Osteocyte (in vitro differentiated cells): Measurements from ENCODE around the gene PPM1L. TPM values are rescaled to one million over a fixed set of nuclear protein-coding genes. Genes with fewer than 3 reads are reported as not detected.

Experiments
- DNase-seq: peaks from one replicate; pipeline ENCODE4 v3.0.0; 2021; ENCODE audit warnings: mixed read lengths; ENCODE audit not compliant: unreplicated experiment; ENCODE audit errors: extremely low spot score
- H3K27ac Mint-ChIP-seq: one replicate; pipeline ENCODE4 v1.8.0; 2021; ENCODE audit warnings: mild to moderate bottlenecking, mixed read lengths; ENCODE audit not compliant: unreplicated experiment
- H3K27me3 Mint-ChIP-seq: one replicate; pipeline ENCODE4 v1.8.0; 2021; ENCODE audit warnings: mixed read lengths; ENCODE audit not compliant: unreplicated experiment
- H3K36me3 Mint-ChIP-seq: one replicate; pipeline ENCODE4 v1.8.0; 2021; ENCODE audit warnings: mixed read lengths; ENCODE audit not compliant: unreplicated experiment
- H3K4me1 Mint-ChIP-seq: one replicate; pipeline ENCODE4 v1.8.0; 2021; ENCODE audit warnings: mixed read lengths; ENCODE audit not compliant: unreplicated experiment
- H3K4me3 Mint-ChIP-seq: one replicate; pipeline ENCODE4 v1.8.0; 2021; ENCODE audit warnings: mild to moderate bottlenecking, moderate library complexity, mixed read lengths; ENCODE audit not compliant: unreplicated experiment
- H3K9me3 Mint-ChIP-seq: one replicate; pipeline ENCODE4 v1.8.0; 2021; ENCODE audit warnings: mixed read lengths; ENCODE audit not compliant: unreplicated experiment
- total RNA-seq: library from RNA; stranded (reverse); gene quantifications from 2 replicates; pipeline ENCODE4 v1.2.1, GENCODE V29; 2021
- TF ChIP-seq, protein P1 (sequence below): fragments of 200-600 bp; sonication (generic); IDR thresholded peaks from 2 replicates; pipeline ENCODE4 v1.5.0; 2021; ENCODE audit warnings: antibody characterized with exemption, mild to moderate bottlenecking, moderate library complexity

PPM1L gene
- total RNA-seq, 1 donor from 2014 or later = 9.1 TPM

DNA sequence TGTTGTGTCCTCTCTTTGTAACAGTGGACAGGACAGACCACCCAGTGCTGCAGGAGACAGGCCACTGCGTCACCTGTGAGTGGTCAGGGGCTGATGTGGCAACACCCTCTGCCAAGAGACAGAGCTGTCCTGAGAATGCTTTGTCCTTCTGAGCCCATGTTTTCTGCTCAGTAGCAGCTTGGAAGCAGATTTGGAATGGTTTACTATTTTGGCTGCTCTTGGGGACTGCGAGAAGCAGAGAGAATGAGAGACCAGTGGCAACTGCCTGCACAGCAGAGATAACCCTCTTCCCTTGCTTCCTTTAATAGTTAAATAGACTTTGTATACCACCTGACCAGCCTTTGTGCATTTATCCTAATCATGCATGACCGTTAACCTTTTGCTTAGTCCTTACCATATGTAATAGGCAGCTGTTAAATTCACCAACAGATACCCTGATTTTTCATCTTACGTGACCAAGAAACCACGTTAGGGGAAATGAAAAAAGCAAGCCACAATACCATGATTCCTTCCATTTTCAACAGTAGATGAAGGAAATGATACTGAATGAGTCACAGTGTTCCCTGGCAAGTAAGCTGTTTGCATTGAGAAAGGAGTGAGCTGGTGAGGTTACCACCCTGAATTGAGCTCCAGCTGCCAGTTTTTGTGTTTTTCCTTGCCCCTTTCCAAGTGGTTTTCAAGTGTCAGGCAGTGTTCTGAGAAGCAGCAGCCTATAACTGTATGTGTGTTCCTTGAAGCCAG is 313.6 kb downstream of the PPM1L start:
- H3K36me3 Mint-ChIP-seq = no peaks in the 10 kb centered on the region
- DNase-seq = no peak
- peaks cover 17% of the 10 kb centered on the region for H3K4me1 Mint-ChIP-seq
- TF ChIP-seq, protein P1, sequence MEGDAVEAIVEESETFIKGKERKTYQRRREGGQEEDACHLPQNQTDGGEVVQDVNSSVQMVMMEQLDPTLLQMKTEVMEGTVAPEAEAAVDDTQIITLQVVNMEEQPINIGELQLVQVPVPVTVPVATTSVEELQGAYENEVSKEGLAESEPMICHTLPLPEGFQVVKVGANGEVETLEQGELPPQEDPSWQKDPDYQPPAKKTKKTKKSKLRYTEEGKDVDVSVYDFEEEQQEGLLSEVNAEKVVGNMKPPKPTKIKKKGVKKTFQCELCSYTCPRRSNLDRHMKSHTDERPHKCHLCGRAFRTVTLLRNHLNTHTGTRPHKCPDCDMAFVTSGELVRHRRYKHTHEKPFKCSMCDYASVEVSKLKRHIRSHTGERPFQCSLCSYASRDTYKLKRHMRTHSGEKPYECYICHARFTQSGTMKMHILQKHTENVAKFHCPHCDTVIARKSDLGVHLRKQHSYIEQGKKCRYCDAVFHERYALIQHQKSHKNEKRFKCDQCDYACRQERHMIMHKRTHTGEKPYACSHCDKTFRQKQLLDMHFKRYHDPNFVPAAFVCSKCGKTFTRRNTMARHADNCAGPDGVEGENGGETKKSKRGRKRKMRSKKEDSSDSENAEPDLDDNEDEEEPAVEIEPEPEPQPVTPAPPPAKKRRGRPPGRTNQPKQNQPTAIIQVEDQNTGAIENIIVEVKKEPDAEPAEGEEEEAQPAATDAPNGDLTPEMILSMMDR = no peak
- H3K27ac Mint-ChIP-seq = peak overlapping the region; percentile 45
- no peak overlapping the region for H3K4me3 Mint-ChIP-seq
- no peaks in the 10 kb centered on the region for H3K9me3 Mint-ChIP-seq
- no peaks in the 10 kb centered on the region for H3K27me3 Mint-ChIP-seq

- Mint-ChIP-seq H3K27ac (peak overlapping the region; percentile 45), H3K9me3 (no peaks in the 10 kb centered on the region), H3K4me1 (peaks cover 17% of the 10 kb centered on the region), H3K36me3 (no peaks in the 10 kb centered on the region), H3K4me3 (no peak overlapping the region), H3K27me3 (no peaks in the 10 kb centered on the region)
- TF ChIP-seq, protein P1 = no peak
- no peak for DNase-seq
Measured at GRCh38 chr3:161070252-161070930, 314.4 kb downstream of the PPM1L start.

DNA sequence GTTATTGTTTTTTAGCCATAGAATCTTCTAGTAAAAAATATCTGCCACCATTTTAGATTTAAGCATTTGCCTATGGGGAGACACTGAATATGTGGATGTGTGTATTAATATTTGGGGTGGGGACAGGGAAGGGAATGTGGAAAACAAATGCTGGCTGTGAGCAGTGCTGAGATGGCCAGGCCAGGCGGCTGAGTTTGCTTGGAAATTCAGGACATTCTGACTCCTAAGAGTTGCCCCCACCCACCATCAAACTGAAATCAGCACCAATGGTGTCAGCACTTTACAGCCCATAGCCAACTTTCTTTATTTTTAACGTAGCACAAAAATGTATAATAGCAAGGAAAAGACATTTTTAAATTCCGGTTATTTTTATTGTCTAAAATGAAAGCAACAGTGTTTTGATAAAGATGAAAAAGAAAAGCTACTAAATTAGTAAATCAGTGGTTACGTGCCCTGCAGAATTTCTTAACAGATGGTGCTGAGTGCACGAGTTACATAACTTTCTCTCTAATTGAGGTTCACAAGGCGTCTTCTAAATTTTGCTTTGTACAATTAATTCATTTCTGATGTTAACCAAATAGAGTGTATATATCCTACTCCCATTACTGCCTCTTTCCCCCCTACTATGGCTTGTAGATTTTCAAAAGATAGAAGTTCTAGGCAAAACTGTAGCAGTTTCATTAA is 315.1 kb downstream of the PPM1L start:
- Mint-ChIP-seq H3K4me1 (peaks cover 17% of the 10 kb centered on the region), H3K27me3 (no peaks in the 10 kb centered on the region), H3K9me3 (no peaks in the 10 kb centered on the region), H3K4me3 (no peak overlapping the region), H3K27ac (no peak overlapping the region), H3K36me3 (no peaks in the 10 kb centered on the region)
- TF ChIP-seq, protein P1 = no peak
- DNase-seq = no peak

- Mint-ChIP-seq H3K9me3 (no peaks in the 10 kb centered on the region), H3K4me1 (peaks cover 18% of the 10 kb centered on the region)
Measured at GRCh38 chr3:161072211-161072621, 316.2 kb downstream of the PPM1L start.

More at GRCh38 chr3:161072211-161072621, 316.2 kb downstream of the PPM1L start:
- Mint-ChIP-seq H3K27me3 (no peaks in the 10 kb centered on the region), H3K4me3 (no peak overlapping the region), H3K27ac (no peak overlapping the region), H3K36me3 (no peaks in the 10 kb centered on the region)
- TF ChIP-seq, protein P1 = no peak
- DNase-seq = no peak
